IPS DF 19.7 (cell line): ENCODE results near the gene PSRC1.
"Not testable (repeated sequence)": the region's sequence is repeated elsewhere in the genome, so short reads cannot be mapped to it uniquely, and the experiment has no call there.

Source experiments
- DNase-seq: peaks from one replicate; pipeline ENCODE4 v3.0.0-alpha.2; 2013; ENCODE audit warnings: low read depth, low spot score

Gene PSRC1

DNA sequence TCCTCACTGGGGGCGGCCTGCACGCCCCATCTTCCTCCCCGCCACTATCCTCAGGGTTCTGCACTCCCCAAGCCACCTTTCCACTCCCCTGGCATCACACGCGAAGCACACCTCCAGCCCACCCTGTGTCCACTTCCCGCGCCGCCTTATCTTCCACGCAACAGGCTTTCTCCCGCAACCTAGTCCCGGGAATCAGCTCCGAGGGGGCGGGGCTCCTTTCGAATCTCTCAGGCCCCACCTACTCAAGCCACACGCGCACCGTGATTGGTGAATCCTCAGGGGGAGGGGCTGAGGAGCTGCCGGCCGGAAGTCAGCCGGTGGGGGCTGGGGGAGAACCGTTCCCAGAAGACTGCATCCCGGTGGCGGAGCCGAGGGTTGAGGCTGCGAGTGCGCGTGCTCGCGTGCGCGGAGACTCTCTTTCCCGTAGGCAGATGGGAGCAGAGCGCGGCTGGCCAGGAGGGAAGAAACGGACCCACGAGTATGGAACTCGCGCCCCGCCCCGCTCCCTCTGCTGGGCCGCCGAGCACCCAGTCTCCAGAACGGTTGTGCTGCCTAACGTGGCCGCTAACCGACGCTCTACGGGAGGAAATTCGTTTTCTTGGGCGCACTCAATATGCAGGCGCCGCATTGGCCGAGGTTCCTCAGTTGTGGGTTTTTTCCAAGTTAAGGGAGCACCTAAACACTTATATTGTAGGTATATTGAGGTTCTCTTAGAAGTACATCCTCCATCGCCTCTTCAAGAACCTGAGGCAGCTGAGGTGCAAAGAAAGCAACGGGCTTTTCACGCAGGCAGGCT, at the start of gene PSRC1:
TSS of gene PSRC1 (minus strand) at position 194 of the 796 bp plus-strand sequence.
- DNase-seq, result peak; percentile 73

- DNase-seq, result no peak
Measured at GRCh38 chr1:109331113-109331512, 48.2 kb upstream of the PSRC1 start.

DNA sequence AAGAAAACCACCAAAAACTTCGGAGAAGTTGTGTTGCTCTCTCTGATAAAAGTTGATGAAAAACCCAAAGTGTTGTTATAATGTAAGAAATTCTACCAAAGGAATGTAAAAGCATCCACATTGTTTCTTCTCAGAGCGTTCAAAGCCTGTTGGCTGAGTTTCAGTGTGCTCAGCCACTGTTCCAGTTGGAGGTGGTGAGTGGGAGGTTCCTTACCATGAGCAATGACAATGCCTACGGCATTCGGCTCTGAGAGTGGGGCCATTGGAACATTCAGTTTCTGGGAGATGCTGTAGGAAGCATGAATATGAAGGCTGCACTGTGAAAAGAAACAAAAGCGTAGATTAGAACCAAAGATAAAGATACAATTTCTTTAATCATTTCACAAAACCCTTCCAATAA, 44.3 kb upstream of the PSRC1 start:
- no peak for DNase-seq

- DNase-seq, result no peak
Measured at GRCh38 chr1:109322974-109323373, 40.0 kb upstream of the PSRC1 start.

DNA sequence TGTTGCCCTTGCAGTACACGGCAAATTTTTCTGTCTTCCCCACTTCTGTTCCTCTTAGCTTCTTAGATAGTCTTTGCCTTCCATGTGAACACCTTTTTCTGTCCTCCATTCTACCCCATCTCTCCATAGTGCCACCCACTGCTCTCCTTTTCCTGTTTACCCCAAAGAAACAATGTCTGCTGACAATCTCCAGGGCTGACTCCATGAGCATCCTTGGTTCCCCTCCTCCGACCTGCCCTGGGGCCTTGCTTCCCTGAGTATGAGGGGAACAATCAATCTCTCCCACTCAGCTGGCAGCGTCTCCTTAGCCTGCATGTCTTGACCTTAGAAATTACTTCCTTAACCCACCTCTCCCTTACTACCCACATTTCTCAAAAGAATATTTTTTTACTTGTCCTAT, 36.2 kb upstream of the PSRC1 start:
- no peak for DNase-seq

GRCh38 chr1:109316506-109316905, 33.6 kb upstream of the PSRC1 start:
- no peak for DNase-seq

GRCh38 chr1:109315288-109315687, 32.3 kb upstream of the PSRC1 start:
- DNase-seq, result no peak

DNA sequence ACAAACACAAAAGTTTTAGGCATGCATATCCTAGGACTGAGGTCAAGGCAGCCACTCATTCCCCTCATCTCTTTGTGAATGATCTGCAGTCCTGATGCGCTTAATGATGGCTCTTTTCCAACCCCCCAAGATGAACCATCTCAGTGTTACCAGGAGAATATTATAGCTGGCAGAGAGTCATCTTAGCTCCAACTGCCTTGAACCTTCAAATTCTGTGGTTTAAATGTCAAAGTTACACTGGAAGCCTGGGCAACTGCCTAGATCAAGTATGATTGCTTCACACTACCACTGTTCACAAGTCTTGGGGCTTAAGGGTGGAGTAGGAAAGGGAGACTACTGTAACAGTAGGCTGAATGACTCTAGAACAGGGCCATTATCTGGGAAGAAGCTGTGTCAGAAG, 31.9 kb upstream of the PSRC1 start:
- DNase-seq, result no peak

GRCh38 chr1:109312978-109313775, 30.2 kb upstream of the PSRC1 start:
- DNase-seq, result no peak

- no peak for DNase-seq
Measured at GRCh38 chr1:109312246-109312645, 29.3 kb upstream of the PSRC1 start.

GRCh38 chr1:109309347-109309746, 26.4 kb upstream of the PSRC1 start:
- DNase-seq, result no peak

DNA sequence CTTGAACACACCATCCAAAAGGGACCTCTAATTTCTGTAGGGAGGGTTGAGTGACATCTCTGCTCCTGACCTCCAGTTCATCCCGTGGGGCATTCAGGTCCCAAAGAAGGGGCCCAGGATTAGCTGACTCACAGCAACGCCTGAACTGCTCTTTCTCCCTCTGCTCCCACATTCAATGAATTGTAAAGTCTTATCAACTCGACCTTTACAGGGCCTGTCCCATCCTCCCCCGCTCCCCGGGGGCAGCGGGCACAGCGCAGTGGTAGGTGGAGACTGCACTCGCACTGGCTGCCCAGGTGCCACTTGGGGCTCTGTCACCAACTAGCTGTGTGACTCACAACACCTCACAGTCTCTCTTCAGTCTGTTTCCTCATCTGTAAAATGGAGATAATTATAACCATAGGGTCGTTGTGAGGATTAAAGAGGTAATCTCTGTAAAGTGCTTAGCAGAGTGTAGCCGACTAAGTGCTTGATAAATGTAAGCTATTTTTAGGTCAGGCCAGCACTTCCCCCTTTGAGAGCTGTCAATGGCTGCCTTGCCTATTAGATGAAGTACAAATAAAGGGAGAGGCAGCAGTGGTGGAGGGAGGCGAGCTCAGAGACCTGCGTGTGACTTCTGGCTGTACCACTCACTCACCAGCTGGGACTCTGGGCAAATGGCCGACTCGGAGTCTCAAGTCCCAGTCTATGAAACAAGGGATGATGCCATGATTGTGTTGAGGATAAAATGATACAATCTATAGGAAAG, 24.5 kb upstream of the PSRC1 start:
- no peak for DNase-seq

DNA sequence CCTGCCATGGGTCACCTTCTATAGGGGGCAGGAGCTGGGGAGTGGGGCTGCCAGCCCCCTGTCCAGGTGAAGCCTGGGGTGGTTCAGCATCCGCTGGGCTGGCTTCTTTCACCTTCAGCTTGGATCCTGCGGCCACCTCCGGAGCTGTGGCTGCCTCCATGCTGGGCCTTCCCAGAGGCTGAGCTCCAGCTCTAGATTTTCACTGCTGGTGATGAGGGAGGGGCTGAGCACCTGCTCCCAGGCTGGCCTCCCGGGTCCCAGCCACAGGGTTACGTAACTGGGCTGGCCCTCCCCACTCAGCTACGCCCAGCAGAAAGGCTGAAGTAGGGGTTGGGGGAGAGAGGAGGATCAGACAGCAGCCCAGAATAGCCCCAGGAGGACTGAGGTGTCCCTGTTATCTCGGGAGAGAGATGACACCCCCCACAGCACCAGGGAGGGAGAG, 23.9 kb upstream of the PSRC1 start, which contains the start of gene MYBPHL:
TSS of gene MYBPHL (minus strand) at position 180 of the 442 bp plus-strand sequence. CDS start at position 160, 20 bp downstream.
- no peak for DNase-seq

- not testable (repeated sequence) for DNase-seq
Measured at GRCh38 chr1:109305991-109306390, 23.0 kb upstream of the PSRC1 start.

DNA sequence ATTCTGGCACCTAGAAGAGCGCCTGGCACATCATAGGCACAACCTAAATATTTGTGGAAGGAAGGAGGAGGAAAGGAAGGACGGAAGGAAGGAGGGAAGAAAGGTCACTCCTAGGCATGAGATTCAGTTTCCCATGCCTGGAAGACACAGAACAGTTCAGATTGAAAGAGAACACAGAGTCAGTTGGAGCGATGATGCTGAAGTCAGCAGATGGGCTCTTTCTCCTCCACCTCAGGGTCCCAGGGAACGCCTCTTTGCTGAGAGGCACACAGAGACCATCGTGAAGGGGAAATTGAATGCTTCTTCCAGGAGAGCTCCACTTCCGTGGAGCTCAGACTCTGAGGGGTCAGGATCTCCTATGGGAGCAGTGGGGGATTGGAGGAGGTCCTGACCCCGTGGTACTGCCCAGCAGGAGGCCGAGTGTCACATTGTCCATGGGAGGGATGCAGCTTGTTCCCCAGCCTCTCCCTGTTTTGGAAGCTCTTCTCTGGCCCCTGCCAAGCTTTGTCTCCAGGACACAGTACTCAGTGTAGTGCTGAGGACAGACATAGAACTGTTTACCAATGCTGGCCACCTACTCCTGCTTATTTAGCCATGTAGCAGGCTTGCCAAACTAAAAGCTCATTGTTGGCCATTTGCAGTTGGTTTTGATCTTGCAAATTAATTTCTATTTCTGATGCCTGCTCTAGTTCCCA, 21.4 kb upstream of the PSRC1 start:
- DNase-seq, result no peak

DNA sequence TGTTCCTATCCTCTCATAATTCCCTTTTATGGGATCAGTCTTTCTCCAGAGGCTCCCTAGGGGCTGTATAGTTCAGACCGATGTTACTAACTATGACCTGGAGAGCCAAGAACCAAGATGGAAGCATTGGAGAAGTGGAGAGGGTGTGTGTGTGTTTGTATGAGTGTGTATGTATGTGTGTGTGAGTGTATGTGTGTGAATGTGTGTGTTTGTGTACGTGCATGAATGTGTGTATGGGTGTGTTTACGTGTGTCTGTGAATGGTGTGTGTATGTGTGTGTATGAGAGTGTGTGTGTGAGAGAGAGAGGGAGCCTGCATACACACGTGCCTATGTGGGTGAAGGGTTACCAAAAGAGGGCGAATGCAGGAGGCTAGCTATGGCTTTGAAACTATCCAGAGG, 18.9 kb upstream of the PSRC1 start:
- no peak for DNase-seq

GRCh38 chr1:109300650-109301151, 17.8 kb upstream of the PSRC1 start:
- DNase-seq, result no peak

GRCh38 chr1:109299558-109300343, 16.8 kb upstream of the PSRC1 start:
- no peak for DNase-seq

DNA sequence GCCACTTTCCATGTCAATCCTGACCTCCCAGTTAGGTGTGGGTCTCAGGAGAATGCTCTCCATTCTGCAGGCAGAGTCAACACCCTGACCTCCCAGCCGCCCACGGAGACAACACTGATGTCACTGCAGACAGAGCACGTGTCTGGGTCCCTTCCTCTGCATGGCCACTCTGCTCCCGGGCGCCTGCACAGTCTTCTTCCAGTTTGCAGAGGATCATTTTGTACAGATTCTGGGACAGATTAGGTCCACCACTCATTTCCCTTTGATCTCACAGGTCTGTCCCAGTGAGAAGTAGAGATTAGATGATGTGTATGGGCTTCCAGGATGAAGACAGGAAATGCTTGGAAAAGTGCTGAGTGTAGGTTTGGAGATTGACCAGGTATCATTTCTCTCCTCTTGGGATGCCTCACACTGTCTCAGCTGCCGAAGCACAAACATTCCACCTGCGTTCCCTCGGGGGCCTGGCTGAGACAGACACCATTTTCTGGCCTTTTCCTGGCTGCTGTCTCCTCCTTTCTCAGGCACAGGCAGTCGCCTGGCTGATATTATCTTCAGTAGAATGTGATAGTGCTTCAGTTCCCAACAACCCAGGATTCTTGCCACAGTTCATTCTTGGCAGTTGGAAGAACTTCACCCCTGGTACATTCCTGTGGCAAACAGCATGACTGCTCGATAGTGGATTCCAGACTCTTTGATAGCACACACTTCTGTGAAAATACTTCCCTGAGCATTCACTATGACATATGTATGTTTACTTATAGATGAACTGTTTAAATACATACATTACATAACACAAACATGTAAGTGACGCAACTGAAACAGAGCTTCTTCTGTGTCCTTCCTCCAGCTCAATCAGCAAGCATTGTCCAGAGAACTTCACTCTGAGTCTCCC, 16.0 kb upstream of the PSRC1 start:
- DNase-seq, result no peak
